ENCODE data around the gene HPS3.

DNA sequence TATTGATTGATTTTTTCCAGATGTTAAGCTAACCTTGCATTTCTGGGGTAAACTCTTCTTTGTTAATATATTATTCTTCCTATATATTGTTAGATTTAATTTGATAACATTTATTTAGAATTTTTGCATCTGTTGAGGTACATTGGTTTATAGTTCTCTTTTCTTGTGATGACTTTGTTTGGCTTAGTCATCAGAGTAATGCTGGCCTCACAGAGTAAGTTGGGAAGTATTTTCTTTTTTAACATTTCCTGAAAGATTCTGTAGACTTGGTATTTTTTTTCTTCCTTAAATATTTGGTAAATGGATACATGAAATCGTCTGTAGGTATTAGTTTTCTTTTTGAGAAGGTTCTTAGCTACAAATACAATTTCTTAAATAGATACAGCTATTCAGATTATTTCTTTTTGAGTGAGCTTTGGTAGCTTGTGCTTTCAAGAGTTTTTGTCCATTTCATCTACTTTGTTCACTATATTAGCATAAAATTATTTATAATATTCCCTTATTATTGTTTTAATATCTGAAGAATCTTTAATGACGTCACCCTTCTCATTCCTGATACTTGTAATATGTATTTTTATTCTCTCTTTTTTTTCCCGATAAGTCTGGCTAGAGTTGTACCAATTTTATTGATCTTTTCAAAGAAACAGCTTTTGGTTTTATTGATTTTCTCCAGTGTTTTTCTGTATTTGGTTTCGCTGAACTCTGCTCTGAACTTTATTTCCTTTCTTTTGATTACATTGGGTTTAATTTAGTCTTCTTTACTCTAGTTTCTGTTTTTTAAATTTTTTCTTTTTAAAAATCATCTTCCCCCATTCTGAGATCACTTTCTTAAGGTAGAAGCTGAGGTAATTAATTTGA lies 6.5 kb upstream of the HPS3 start:
- TF ChIP-seq, protein P1, sequence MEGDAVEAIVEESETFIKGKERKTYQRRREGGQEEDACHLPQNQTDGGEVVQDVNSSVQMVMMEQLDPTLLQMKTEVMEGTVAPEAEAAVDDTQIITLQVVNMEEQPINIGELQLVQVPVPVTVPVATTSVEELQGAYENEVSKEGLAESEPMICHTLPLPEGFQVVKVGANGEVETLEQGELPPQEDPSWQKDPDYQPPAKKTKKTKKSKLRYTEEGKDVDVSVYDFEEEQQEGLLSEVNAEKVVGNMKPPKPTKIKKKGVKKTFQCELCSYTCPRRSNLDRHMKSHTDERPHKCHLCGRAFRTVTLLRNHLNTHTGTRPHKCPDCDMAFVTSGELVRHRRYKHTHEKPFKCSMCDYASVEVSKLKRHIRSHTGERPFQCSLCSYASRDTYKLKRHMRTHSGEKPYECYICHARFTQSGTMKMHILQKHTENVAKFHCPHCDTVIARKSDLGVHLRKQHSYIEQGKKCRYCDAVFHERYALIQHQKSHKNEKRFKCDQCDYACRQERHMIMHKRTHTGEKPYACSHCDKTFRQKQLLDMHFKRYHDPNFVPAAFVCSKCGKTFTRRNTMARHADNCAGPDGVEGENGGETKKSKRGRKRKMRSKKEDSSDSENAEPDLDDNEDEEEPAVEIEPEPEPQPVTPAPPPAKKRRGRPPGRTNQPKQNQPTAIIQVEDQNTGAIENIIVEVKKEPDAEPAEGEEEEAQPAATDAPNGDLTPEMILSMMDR (IDR thresholded peaks at IDR 0.05; ENCODE audit: low read depth, low read length, missing input control): no peak
- TF ChIP-seq, protein P2, sequence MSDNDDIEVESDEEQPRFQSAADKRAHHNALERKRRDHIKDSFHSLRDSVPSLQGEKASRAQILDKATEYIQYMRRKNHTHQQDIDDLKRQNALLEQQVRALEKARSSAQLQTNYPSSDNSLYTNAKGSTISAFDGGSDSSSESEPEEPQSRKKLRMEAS (IDR thresholded peaks at IDR 0.05): no peak
- TF ChIP-seq TAF1 (conservative IDR thresholded peaks at IDR 0.05): no peak
- TF ChIP-seq JUND (IDR thresholded peaks at IDR 0.05): no peak
- TF ChIP-seq, protein P3, sequence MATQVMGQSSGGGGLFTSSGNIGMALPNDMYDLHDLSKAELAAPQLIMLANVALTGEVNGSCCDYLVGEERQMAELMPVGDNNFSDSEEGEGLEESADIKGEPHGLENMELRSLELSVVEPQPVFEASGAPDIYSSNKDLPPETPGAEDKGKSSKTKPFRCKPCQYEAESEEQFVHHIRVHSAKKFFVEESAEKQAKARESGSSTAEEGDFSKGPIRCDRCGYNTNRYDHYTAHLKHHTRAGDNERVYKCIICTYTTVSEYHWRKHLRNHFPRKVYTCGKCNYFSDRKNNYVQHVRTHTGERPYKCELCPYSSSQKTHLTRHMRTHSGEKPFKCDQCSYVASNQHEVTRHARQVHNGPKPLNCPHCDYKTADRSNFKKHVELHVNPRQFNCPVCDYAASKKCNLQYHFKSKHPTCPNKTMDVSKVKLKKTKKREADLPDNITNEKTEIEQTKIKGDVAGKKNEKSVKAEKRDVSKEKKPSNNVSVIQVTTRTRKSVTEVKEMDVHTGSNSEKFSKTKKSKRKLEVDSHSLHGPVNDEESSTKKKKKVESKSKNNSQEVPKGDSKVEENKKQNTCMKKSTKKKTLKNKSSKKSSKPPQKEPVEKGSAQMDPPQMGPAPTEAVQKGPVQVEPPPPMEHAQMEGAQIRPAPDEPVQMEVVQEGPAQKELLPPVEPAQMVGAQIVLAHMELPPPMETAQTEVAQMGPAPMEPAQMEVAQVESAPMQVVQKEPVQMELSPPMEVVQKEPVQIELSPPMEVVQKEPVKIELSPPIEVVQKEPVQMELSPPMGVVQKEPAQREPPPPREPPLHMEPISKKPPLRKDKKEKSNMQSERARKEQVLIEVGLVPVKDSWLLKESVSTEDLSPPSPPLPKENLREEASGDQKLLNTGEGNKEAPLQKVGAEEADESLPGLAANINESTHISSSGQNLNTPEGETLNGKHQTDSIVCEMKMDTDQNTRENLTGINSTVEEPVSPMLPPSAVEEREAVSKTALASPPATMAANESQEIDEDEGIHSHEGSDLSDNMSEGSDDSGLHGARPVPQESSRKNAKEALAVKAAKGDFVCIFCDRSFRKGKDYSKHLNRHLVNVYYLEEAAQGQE (IDR thresholded peaks at IDR 0.05): no peak
- TF ChIP-seq GABPA (IDR thresholded peaks at IDR 0.05 in 1 of 2, conservative IDR thresholded peaks at IDR 0.05 in 1 of 2): no peak
- no peak for TF ChIP-seq SP1 (IDR thresholded peaks at IDR 0.05)
- TF ChIP-seq RXRA (IDR thresholded peaks at IDR 0.05): no peak
- TF ChIP-seq NR2F2 (IDR thresholded peaks at IDR 0.05): no peak
- no peak for TF ChIP-seq HNF4G (IDR thresholded peaks at IDR 0.05)
- TF ChIP-seq EGR1 (IDR thresholded peaks at IDR 0.05; ENCODE audit: low read depth in 2 of 2): no peak
- no peak for TF ChIP-seq YY1 (IDR thresholded peaks at IDR 0.05)
